H1 (cell line): ENCODE data around the gene PITX1. TPM values are rescaled to one million over a fixed set of nuclear protein-coding genes. Genes with fewer than 3 reads are reported as not detected.

Experiments
- CTCF ChIA-PET: fragments of 300-600 bp; sonication (Branson Sonifier 250); formaldehyde crosslinking; loops from one replicate; lab custom pipeline; 2021; ENCODE audit not compliant: partially characterized antibody; lab: Charles Lee
- POLR2A ChIA-PET: fragments of 300-600 bp; sonication (Branson Sonifier 250); formaldehyde crosslinking; loops from one replicate; lab custom pipeline; 2021; ENCODE audit warnings: inconsistent platforms; ENCODE audit not compliant: partially characterized antibody; lab: Charles Lee
- DNase-seq, 2 experiments: peaks; one replicate each; pipeline versions ENCODE4 v3.0.0 to v3.0.0-alpha.2; 2010 to 2022; ENCODE audit warnings: low spot score in 2 of 2, low read depth in 1 of 2, mixed read lengths in 1 of 2
- FAIRE-seq: peaks from 2 replicates; lab custom pipeline; 2011; peaks lifted over from hg19 to GRCh38; lab: Jason Lieb, UNC
- H2AFZ ChIP-seq: 2 replicates; pipeline ENCODE4 v1.8.1; 2012; ENCODE audit warnings: low read length, inconsistent platforms
- H2AK5ac ChIP-seq: 2 replicates; pipeline ENCODE4 v1.6.1; 2013; ENCODE audit warnings: low read depth, low read length
- H2BK120ac ChIP-seq: replicated peaks from 2 replicates; pipeline ENCODE3; 2013; ENCODE audit warnings: low read depth, low read length, inconsistent platforms
- H2BK12ac ChIP-seq: 2 replicates; pipeline ENCODE4 v1.6.1; 2013; ENCODE audit warnings: low read depth, low read length
- H2BK15ac ChIP-seq: 2 replicates; pipeline ENCODE4 v1.6.1; 2013; ENCODE audit warnings: low read length
- H2BK20ac ChIP-seq: 2 replicates; pipeline ENCODE4 v1.6.1; 2013; ENCODE audit warnings: low read length
- H2BK5ac ChIP-seq: 2 replicates; pipeline ENCODE4 v1.6.1; 2013; ENCODE audit warnings: low read depth, low read length
- H3K14ac ChIP-seq: 2 replicates; pipeline ENCODE4 v1.6.1; 2013; ENCODE audit warnings: inconsistent platforms; ENCODE audit not compliant: insufficient read length
- H3K18ac ChIP-seq: 2 replicates; pipeline ENCODE4 v1.6.1; 2013; ENCODE audit warnings: low read length; ENCODE audit errors: extremely low read depth
- H3K23ac ChIP-seq: 2 replicates; pipeline ENCODE4 v1.6.1; 2013; ENCODE audit warnings: inconsistent platforms; ENCODE audit not compliant: insufficient read length
- H3K23me2 ChIP-seq: 2 replicates; pipeline ENCODE4 v1.6.1; 2013; ENCODE audit warnings: low read depth, low read length
- H3K27ac ChIP-seq: 2 replicates; pipeline ENCODE4 v1.6.1; 2011; ENCODE audit warnings: low read depth, low read length, inconsistent platforms
- H3K27me3 ChIP-seq, 4 experiments: replicated peaks in 1 of 4; 1 replicate in 1 of 4; 2 replicates in 3 of 4; pipeline versions ENCODE4 v1.6.1 to v1.8.1; 2011 to 2013; ENCODE audit warnings: low read length in 3 of 4, mild to moderate bottlenecking in 3 of 4, inconsistent platforms in 2 of 4, mixed read lengths in 2 of 4, moderate library complexity in 1 of 4; ENCODE audit not compliant: control insufficient read depth in 3 of 4, insufficient read depth in 3 of 4; ENCODE audit errors: extremely low read depth in 1 of 4
- H3K36me3 ChIP-seq, 4 experiments: 2 replicates each; pipeline versions ENCODE4 v1.6.1 to v1.8.1; 2011 to 2013; ENCODE audit warnings: mild to moderate bottlenecking in 4 of 4, low read length in 3 of 4, moderate library complexity in 2 of 4, control low read depth in 1 of 4, inconsistent platforms in 1 of 4; ENCODE audit not compliant: insufficient read depth in 4 of 4, control insufficient read depth in 2 of 4
- H3K4ac ChIP-seq: replicated peaks from 2 replicates; pipeline ENCODE3; 2013; ENCODE audit warnings: low read length, low read depth, mixed read lengths, inconsistent platforms; ENCODE audit not compliant: insufficient read length
- H3K4me1 ChIP-seq, 4 experiments: replicated peaks in 1 of 4; 1 replicate in 1 of 4; 2 replicates in 3 of 4; pipeline versions ENCODE4 v1.6.1 to v1.8.1; 2011 to 2013; ENCODE audit warnings: low read length in 3 of 4, inconsistent platforms in 2 of 4, mixed read lengths in 1 of 4; ENCODE audit not compliant: insufficient read depth in 4 of 4, control insufficient read depth in 3 of 4
- H3K4me2 ChIP-seq, 2 experiments: 2 replicates each; pipeline versions ENCODE4 v1.6.1 to v1.8.1; 2011 to 2013; ENCODE audit warnings: low read depth in 2 of 2, low read length in 2 of 2, control low read depth in 1 of 2, inconsistent platforms in 1 of 2, mild to moderate bottlenecking in 1 of 2; ENCODE audit not compliant: insufficient read depth in 1 of 2
- H3K4me3 ChIP-seq, 4 experiments: fragments of 200-600, 300-600 bp in 1 of 4; sonication (generic), shearing (Covaris generic), sonication (Bioruptor Twin) in 1 of 4; 2 replicates each; pipeline versions ENCODE4 v1.5.1 to v1.8.1; 2011 to 2016; ENCODE audit warnings: low read length in 4 of 4, low read depth in 3 of 4, control low read depth in 2 of 4, inconsistent platforms in 2 of 4, mild to moderate bottlenecking in 2 of 4, mixed read lengths in 1 of 4, moderate library complexity in 1 of 4; ENCODE audit not compliant: insufficient read depth in 2 of 4; ENCODE audit errors: extremely low read depth in 1 of 4
- H3K56ac ChIP-seq: replicated peaks from 2 replicates; pipeline ENCODE3; 2013; ENCODE audit warnings: low read depth, mild to moderate bottlenecking, mixed read lengths, low read length, inconsistent platforms; ENCODE audit not compliant: insufficient read length
- H3K79me1 ChIP-seq: 2 replicates; pipeline ENCODE4 v1.6.1; 2013; ENCODE audit warnings: low read depth, low read length, control low read depth
- H3K79me2 ChIP-seq, 2 experiments: 2 replicates each; pipeline versions ENCODE4 v1.6.1 to v1.8.1; 2012 to 2013; ENCODE audit warnings: low read length in 2 of 2, mild to moderate bottlenecking in 2 of 2, inconsistent platforms in 1 of 2; ENCODE audit not compliant: insufficient read depth in 2 of 2, control insufficient read depth in 1 of 2
- H3K9ac ChIP-seq, 4 experiments: replicated peaks in 1 of 4; 1 replicate in 1 of 4; 2 replicates in 3 of 4; pipeline versions ENCODE4 v1.6.1 to v1.8.1; 2011 to 2013; ENCODE audit warnings: low read depth in 3 of 4, low read length in 3 of 4, control low read depth in 2 of 4, mild to moderate bottlenecking in 2 of 4, moderate library complexity in 2 of 4, inconsistent platforms in 1 of 4; ENCODE audit errors: extremely low read depth in 1 of 4
- H3K9me3 ChIP-seq, 2 experiments: 2 replicates each; pipeline versions ENCODE4 v1.6.1 to v1.8.1; 2012 to 2013; ENCODE audit warnings: mild to moderate bottlenecking in 2 of 2, moderate library complexity in 2 of 2, control low read depth in 1 of 2, inconsistent platforms in 1 of 2, low read depth in 1 of 2, low read length in 1 of 2, mixed read lengths in 1 of 2; ENCODE audit not compliant: insufficient read depth in 2 of 2
- H4K20me1 ChIP-seq, 2 experiments: replicated peaks in 1 of 2; 2 replicates each; pipeline versions ENCODE3 to v1.8.1; 2011 to 2013; ENCODE audit warnings: inconsistent platforms in 2 of 2, low read length in 2 of 2, mild to moderate bottlenecking in 1 of 2; ENCODE audit not compliant: insufficient read depth in 2 of 2, control insufficient read depth in 1 of 2
- H4K5ac ChIP-seq: 2 replicates; pipeline ENCODE4 v1.6.1; 2013; ENCODE audit warnings: low read length, low read depth, mixed read lengths, inconsistent platforms; ENCODE audit not compliant: insufficient read length
- H4K8ac ChIP-seq: 2 replicates; pipeline ENCODE4 v1.8.0; 2013; ENCODE audit warnings: mild to moderate bottlenecking, moderate library complexity, low read length, inconsistent platforms; ENCODE audit not compliant: insufficient read depth; ENCODE audit errors: extremely low read depth
- H4K91ac ChIP-seq: replicated peaks from 2 replicates; pipeline ENCODE3; 2013; ENCODE audit warnings: low read length, mixed read lengths, inconsistent platforms; ENCODE audit not compliant: insufficient read length
- CBX8 ChIP-seq: fragments of 300-800, 300-1000 bp; sonication (generic); IDR thresholded peaks from 2 replicates; pipeline ENCODE4 v1.7.1; 2016; ENCODE audit warnings: low read depth, low read length, borderline replicate concordance
- RBBP5 ChIP-seq: IDR thresholded peaks from 2 replicates; pipeline ENCODE4 v1.7.1; 2012; ENCODE audit warnings: low read depth, mild to moderate bottlenecking, inconsistent platforms, low read length, moderate library complexity, borderline replicate concordance
- TAF7 ChIP-seq: optimal IDR thresholded peaks from 2 replicates; pipeline ENCODE3; 2011; ENCODE audit warnings: low read depth, mild to moderate bottlenecking, inconsistent platforms, low read length, moderate library complexity, borderline replicate concordance
- TEAD4 ChIP-seq: IDR thresholded peaks from 2 replicates; pipeline ENCODE4 v1.6.1; 2012; ENCODE audit warnings: low read depth, low read length, inconsistent platforms, mixed read lengths
- WGBS, 2 experiments: shearing (Covaris generic) in 1 of 2; methylation state at CpG; one replicate each; pipeline versions ENCODE4 v1.1.6 to v1.1.7; 2013 to 2015; ENCODE audit warnings: low lambda C conversion rate in 2 of 2, mixed read lengths in 2 of 2, inconsistent platforms in 1 of 2, low coverage in 1 of 2, missing lambda C conversion rate in 1 of 2; ENCODE audit not compliant: insufficient replicate concordance in 2 of 2, insufficient coverage in 1 of 2, insufficient read length in 1 of 2; ENCODE audit errors: extremely low coverage in 1 of 2, missing lambda C conversion rate in 1 of 2; 5-methylcytosine and 5-hydroxymethylcytosine counted together
- polyA plus RNA-seq, 7 experiments: library from polyadenylated mRNA; depleted of rRNA in 3 of 7; stranded (reverse) in 5 of 7; unstranded in 2 of 7; fragments of >200 nt in 5 of 7; fragments of 200-250 nt in 2 of 7; gene quantifications; 1 replicate in 5 of 7; 2 replicates in 1 of 7; 4 replicates in 1 of 7; pipeline versions ENCODE4 v1.2.1 to v1.2.3, GENCODE V29; 2011 to 2013; ENCODE audit warnings: missing spikeins in 2 of 7, mixed read lengths in 2 of 7
- total RNA-seq: library from RNA; stranded (reverse); fragmentation: NEBNext Ultra II Directional; extraction: Animal tissue kit (Norgen Biotek cat#: 25700); gene quantifications from 2 replicates; pipeline ENCODE4 v1.2.1, GENCODE V29; 2021
- TF ChIP-seq, protein P1 (sequence below), 3 experiments: IDR thresholded peaks; 1 replicate in 2 of 3; 2 replicates in 1 of 3; pipeline versions ENCODE4 v1.5.1 to v1.6.1; 2011; ENCODE audit warnings: low read length in 3 of 3, mild to moderate bottlenecking in 3 of 3, inconsistent platforms in 2 of 3, low read depth in 1 of 3, moderate library complexity in 1 of 3; ENCODE audit not compliant: insufficient read depth in 1 of 3; ENCODE audit errors: control extremely low read depth in 1 of 3

The PITX1 gene
- total and polyA plus RNA-seq, 2 of the 8 experiments (the other 6 are each of a cell fraction or from before 2014, with no cell fraction given) = 0.03 TPM; not detected in 1

GRCh38 chr5:135026645-135027265 is 7.3 kb downstream of the PITX1 start:
- Histone ChIP-seq H3K27ac (no peak overlapping the region), H4K8ac (no peak overlapping the region), H2AK5ac (no peak overlapping the region), H3K79me2 (no peaks in the 10 kb centered on the region), H3K36me3 (peaks cover 0 to 7% (median 0%) of the 10 kb centered on the region in 4 experiments; a peak in 1 of 8 replicates), H2BK5ac (no peak overlapping the region), H4K20me1 (peaks cover 5 to 35% of the 10 kb centered on the region in 2 experiments), H3K79me1 (no peaks in the 10 kb centered on the region), H4K91ac (no peak overlapping the region), H2BK20ac (no peak overlapping the region), H3K4me2 (peak overlapping the region; percentile 64 to 71; a peak in 2 of 4 replicates), H3K14ac (no peak overlapping the region), H2AFZ (no peak overlapping the region), H2BK15ac (no peak overlapping the region), H4K5ac (no peak overlapping the region), H3K9ac (no peak overlapping the region), H2BK12ac (no peak overlapping the region), H3K4ac (no peak overlapping the region), H3K18ac (no peak overlapping the region), H3K23me2 (peaks cover 6% of the 10 kb centered on the region; the same call in 1 of the 2 replicates), H3K4me3 (peak overlapping the region in 1 of 4 experiments; percentile 47; a peak in 4 of 8 replicates), H3K27me3 (peaks cover 58 to 80% (median 74%) of the 10 kb centered on the region in 4 experiments), H3K9me3 (no peaks in the 10 kb centered on the region; a peak in 1 of 4 replicates), H3K23ac (no peak overlapping the region), H3K56ac (no peak overlapping the region), H2BK120ac (no peak overlapping the region), H3K4me1 (peaks cover 0 to 23% (median 21%) of the 10 kb centered on the region in 4 experiments; a peak in 6 of 7 replicates)
- CTCF ChIA-PET = interaction anchor here (0.7 to 3.1 kb wide), 8 partner anchors 9 to 165 kb away, joined by 3 to 10 read pairs (median 4); no protein-coding TSS in a partner anchor
- 30% methylated on average over 12 of the region's 12 CpGs; no CpG with 5 or more reads in 1 of the 2 experiments for WGBS, 2 experiments
- FAIRE-seq = no peak
- TF ChIP-seq TAF7 = no peak
- no peak for TF ChIP-seq CBX8
- TF ChIP-seq, protein P1, sequence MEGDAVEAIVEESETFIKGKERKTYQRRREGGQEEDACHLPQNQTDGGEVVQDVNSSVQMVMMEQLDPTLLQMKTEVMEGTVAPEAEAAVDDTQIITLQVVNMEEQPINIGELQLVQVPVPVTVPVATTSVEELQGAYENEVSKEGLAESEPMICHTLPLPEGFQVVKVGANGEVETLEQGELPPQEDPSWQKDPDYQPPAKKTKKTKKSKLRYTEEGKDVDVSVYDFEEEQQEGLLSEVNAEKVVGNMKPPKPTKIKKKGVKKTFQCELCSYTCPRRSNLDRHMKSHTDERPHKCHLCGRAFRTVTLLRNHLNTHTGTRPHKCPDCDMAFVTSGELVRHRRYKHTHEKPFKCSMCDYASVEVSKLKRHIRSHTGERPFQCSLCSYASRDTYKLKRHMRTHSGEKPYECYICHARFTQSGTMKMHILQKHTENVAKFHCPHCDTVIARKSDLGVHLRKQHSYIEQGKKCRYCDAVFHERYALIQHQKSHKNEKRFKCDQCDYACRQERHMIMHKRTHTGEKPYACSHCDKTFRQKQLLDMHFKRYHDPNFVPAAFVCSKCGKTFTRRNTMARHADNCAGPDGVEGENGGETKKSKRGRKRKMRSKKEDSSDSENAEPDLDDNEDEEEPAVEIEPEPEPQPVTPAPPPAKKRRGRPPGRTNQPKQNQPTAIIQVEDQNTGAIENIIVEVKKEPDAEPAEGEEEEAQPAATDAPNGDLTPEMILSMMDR (IDR thresholded peaks at IDR 0.05; ENCODE audit: control extremely low read depth in 1 of 3, insufficient read depth in 1 of 3, low read depth in 1 of 3, low read length in 3 of 3) = no peak
- 0 out of 2 replicates have a peak, but pooled peaks have one; percentile 22 for TF ChIP-seq RBBP5
- no peak for TF ChIP-seq TEAD4
- POLR2A ChIA-PET = interaction anchor here (1.6 to 3.1 kb wide), 2 partner anchors 8 to 13 kb away, joined by 4 to 11 read pairs; no protein-coding TSS in a partner anchor
- DNase-seq = no peak
